GM11168 (cell line): ENCODE data around the gene SNED1.

Experiments
- in situ Hi-C: fragments of 300-500 bp; cut with MboI; formaldehyde crosslinking; loops from one replicate; pipeline ENCODE4 v1.12.0; 2022; ENCODE audit warnings: low sequenced_read_pairs; ENCODE audit not compliant: unreplicated experiment

The SNED1 gene

GRCh38 chr2:241136661-241137260 lies 138.3 kb downstream of the SNED1 start:
- in situ Hi-C loops = no loop called here

- in situ Hi-C loops = no loop called here
Observed at GRCh38 chr2:241137276-241138190, 139.1 kb downstream of the SNED1 start.

GRCh38 chr2:241138471-241138870 lies 140.1 kb downstream of the SNED1 start:
- in situ Hi-C loops = no loop called here

- in situ Hi-C loops = no loop called here
Observed at GRCh38 chr2:241139531-241140444, 141.4 kb downstream of the SNED1 start.

DNA sequence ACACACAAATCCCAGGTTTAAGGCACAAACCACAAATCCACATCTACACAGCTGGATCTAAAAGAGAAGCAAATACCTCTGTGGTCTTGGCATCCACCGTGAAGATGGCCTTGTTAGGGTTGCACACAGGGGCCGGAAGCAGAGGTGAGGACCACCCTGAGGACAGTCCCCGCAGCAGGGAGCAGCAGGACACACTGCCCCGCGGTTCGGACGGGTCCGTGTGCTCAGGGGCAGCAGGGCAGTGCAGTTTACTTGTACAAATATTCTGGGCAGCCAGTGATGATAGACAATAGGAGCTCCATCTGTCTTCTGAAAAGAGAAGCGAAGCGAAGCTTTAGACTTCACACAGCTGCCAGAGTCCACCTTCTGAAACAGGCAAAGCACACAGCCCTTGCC lies 142.0 kb downstream of the SNED1 start:
- in situ Hi-C loops = no loop called here

DNA sequence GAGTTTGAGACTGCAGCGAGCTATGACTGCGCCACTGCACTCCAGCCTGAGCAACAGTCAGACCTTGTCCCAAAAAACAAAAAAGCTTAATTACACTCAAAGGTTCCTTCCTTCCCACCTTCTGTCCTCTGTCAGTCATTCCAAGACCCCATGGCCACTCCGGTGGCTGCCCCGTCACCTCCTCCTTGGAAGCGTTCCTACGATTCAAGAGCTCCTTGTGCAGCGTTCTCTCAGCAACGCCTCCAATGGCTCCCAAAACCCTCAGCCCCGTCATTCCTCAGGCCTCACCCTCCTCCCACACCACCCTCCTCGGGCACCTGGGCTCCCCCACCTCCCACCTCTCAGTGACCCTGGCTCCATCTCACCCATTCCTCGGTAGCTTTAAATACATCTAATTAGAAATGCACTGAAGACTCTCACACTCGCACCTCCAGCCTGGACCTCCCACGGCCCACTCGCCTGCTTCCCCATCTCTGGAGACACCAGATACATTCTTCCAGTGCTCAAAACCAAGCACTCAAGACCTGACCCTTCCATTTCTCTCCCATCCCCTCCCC lies 142.9 kb downstream of the SNED1 start:
- in situ Hi-C loops = no loop called here

GRCh38 chr2:241142063-241142462 lies 143.6 kb downstream of the SNED1 start:
- in situ Hi-C loops = no loop called here

- in situ Hi-C loops = no loop called here
Observed at GRCh38 chr2:241142593-241142992, 144.2 kb downstream of the SNED1 start.
